ENCODE data around the gene SSTR3.
"Not testable (repeated sequence)": the region's sequence is repeated elsewhere in the genome, so short reads cannot be mapped to it uniquely, and the experiment has no call there.

SSTR3 gene

GRCh38 chr22:37209140-37209845 is 3.0 kb downstream of the SSTR3 start:
- no peak for DNase-seq

- no peak for DNase-seq
Observed at GRCh38 chr22:37208401-37209139, 3.7 kb downstream of the SSTR3 start.

GRCh38 chr22:37207981-37208380 is 4.3 kb downstream of the SSTR3 start:
- no peak for DNase-seq

- DNase-seq = no peak
Observed at GRCh38 chr22:37206841-37207821, 5.1 kb downstream of the SSTR3 start.

GRCh38 chr22:37206118-37206840 is 6.0 kb downstream of the SSTR3 start:
- DNase-seq = no peak

- DNase-seq = no peak
Observed at GRCh38 chr22:37205046-37205445, 7.2 kb downstream of the SSTR3 start.

- DNase-seq = no peak
Observed at GRCh38 chr22:37204045-37204655, 8.1 kb downstream of the SSTR3 start.

- no peak for DNase-seq
Observed at GRCh38 chr22:37203354-37204044, 8.8 kb downstream of the SSTR3 start.

- DNase-seq = no peak
Observed at GRCh38 chr22:37202716-37203115, 9.6 kb downstream of the SSTR3 start.

GRCh38 chr22:37202001-37202555 is 10.2 kb downstream of the SSTR3 start:
- no peak for DNase-seq

- DNase-seq = not testable (repeated sequence)
Observed at GRCh38 chr22:37201443-37201820, 10.8 kb downstream of the SSTR3 start.

- DNase-seq = no peak
Observed at GRCh38 chr22:37199760-37200108, 12.5 kb downstream of the SSTR3 start.

- DNase-seq = peak; percentile 97
Observed at GRCh38 chr22:37199103-37199759, 13.0 kb downstream of the SSTR3 start.

GRCh38 chr22:37198258-37199102 is 13.8 kb downstream of the SSTR3 start:
- peak; percentile 72 for DNase-seq

- DNase-seq = no peak
Observed at GRCh38 chr22:37197451-37198257, 14.6 kb downstream of the SSTR3 start.

GRCh38 chr22:37196539-37197450 is 15.5 kb downstream of the SSTR3 start:
- peak; percentile 79 for DNase-seq

GRCh38 chr22:37195921-37196320 is 16.4 kb downstream of the SSTR3 start:
- no peak for DNase-seq
